HG03354 (cell line): ENCODE measurements around the gene HS1BP3.

Source experiments
- ATAC-seq: cut with Tn5 transposase; IDR thresholded peaks from one replicate; pipeline ENCODE4 v1.9.1; 2021; ENCODE audit warnings: mild to moderate bottlenecking; ENCODE audit not compliant: unreplicated experiment, poor library complexity, severe bottlenecking

HS1BP3 gene

GRCh38 chr2:20594048-20594750 lies 56.7 kb downstream of the HS1BP3 start:
- no peak for ATAC-seq

- no peak for ATAC-seq
These were observed 57.5 kb downstream of the HS1BP3 start for GRCh38 chr2:20593072-20594034.

DNA sequence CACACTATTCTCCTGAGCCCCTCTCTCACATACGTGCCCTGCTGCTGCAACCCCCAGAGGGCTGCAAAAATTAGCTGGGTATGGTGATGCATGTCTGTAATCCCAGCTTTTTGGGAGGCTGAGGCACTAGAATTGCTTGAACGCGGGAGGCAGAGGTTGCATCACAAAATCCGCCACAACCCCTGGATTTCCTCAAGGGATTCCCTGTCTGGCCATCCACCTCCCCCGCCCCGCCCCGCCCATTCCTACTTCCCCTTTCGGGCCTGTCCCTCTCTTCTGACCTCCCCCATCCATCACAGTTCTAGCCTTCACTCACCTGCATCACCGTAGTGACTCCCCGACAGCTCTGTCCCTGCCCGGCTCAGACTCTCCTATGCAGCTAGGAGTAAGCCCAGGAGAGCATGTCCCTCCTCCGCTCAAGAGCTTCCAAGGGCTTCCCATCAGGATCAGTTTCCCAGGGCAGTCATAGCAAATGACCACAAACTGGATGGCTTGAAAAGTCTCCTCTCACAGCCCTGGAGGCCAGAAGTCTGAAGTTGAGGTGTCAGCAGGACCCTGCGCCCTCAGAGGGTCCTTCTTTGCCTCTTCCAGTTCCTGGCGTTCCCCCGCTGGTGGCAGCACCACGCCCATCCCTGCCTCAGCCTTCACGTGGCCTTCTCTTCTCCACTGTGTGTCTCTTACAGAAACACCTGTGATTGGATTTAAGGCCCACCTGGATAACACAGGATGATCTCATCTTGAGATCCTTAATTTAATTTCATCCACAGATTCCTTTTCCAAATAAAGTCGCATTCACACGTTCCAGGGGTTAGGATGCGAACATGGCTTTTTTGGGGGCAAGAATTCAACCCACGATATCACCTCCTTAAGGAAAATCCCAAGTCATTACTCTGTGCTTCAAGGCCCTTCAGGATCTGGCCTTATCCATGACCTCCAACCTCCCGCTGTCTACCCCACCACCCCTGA lies 58.5 kb downstream of the HS1BP3 start:
- ATAC-seq, result no peak

GRCh38 chr2:20590704-20591515 lies 60.0 kb downstream of the HS1BP3 start:
- no peak for ATAC-seq

DNA sequence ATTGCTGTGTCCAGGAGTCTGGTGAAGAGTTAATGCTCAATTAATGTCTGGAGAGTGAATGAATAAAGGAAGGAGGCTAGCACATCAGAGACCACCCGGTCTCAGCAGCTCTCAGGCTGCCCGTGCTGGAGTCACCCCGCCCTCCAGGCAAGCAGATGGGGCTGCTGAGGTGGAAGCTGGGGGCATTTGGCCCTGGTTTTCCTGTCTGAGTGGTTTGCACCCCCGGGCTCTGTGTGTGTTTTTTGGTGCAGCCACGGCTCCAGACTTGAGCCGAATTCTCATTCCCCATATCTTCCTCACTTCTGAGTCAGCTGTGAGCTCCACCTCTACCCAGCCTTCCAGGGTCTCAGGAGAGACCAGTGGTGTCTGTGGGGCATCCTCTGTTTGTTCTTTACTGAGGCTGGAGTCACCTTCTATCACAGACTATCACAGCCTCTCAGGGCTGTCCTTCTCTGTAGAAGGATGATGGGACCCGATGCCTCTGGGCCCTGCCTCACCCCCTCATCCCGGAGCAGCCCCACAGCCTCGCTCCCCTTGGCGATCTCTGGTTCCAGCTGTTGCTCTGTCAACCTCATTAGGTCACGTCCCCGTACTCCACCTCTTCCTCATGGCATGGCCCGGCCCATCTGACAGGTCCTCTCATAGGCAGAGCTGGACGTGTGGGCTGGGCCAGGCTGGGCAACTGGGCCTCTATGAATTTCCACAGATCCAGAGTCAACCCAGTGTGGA lies 60.8 kb downstream of the HS1BP3 start:
- ATAC-seq, result no peak

DNA sequence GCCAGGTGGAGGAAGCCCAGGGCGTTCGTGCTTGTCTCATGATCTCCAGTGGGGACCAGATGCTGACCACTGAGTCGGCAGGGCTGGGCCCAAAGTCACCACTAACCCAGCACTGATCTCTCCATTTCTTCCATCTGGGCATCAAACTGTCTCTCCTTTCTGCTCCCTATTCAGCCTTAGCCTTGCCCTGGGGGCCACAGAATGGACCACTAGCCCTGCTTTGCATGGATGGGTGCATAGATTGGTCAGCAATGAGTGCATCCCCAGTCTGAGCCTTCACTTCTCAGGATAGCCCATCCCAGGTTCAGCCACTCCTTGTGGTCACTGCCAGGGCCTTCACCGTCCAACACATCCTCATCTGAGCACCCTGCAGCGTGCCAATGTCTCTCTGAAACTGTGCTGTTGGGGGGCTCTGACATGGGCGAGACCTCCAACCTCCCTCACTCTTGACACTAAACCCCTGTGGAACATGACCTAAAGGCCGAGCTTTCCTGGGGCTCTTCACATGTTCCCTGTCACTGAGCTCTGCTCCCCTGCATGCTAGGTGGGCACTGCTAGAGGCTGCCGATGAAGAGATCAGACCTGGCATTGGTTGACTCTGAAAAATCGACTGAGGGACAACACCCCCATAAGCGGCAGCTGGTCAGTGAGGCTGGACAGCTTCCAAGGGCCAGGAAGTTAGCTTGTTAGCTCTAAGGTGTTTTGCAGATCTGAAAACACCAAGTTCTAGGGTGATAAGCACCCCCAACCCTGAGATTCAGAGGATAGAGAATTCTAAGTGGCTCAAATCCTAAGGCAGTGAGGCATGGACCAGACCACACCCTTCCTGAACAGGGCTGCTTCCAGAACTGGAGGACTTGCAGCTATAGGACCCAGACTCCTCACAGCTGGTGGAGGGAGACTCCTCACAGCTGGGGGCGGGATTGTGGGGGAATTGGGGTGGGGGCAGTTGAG lies 61.7 kb downstream of the HS1BP3 start:
- no peak for ATAC-seq

- no peak for ATAC-seq
These were observed 64.9 kb downstream of the HS1BP3 start for GRCh38 chr2:20585710-20586594.

DNA sequence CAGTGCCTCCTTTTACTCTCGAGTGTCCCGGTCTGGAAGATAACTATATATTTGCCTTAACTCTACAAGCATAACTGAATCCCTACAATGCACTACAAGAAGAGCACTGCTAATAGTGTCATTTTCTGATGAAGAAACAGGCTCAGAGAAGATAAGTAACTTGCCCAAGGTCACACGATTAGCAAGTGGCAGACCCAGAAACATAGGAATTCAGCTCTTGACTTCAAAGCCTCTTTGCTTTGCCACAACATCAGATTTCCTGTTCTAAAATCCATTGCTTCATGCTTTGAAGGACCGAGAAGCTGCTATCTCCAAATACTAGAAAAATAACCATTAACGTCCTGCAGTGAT lies 65.6 kb downstream of the HS1BP3 start:
- ATAC-seq, result no peak

DNA sequence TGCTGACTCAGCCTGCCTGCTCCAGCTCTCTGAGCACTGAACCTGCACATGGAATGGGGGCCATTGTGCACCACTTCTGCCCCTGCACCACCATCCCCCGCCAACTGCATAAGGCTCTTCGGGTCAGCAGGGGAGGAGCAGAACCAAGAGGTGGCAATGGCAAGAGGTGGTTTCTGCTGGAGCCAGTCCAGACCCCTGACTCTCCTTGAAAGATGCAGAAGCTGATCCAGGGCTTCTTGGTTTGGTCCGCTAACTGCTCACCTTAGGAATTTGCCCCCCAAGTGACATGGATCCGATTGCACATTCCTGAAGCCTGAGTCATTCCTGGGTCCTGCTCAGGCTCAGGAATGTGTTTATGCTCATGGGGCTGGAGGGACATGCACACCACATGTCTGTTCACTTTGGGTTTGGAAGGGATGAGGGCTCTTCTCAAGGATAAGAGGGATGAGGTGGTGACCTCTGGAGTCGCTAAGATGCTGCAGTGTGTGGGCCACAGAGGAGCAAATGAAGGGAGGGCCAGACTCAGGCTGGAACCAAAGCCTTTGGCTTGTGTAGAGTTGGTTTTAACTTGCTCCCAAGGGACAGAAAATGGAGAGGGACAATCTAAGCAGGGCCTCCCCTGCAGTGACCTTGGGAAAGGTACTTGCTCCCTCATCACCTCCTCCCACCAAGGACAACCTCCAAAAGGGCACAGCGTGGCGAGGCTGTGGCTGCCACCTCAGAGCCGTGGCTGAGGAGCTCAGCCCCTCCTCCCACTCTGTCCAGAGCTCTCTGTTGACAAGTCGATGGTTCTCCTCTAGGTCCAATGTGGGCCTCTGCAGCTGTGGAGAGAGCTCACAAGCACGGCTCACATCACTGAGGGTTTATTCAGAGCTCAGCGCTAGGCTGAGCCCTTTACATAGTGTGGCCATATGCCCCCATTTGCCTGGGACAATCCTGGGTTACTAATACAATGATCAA lies 66.2 kb downstream of the HS1BP3 start:
- no peak for ATAC-seq

DNA sequence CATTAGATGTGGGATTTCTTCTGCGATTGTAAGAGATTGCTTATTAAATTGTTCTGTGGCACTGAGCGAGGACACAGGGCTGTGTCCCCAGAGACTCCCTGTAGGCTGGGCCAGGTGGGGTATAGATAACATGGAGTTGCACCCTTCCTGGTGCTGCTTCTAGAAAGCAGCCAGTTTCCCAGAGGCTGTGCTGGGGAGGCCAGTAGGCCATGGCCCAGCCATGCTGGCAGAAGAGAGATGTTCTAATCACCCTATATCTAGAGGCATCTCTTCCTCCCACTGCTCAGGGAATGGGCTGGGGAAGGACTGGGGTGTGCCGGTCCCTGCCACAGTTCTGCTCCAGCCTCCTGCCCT lies 66.9 kb downstream of the HS1BP3 start:
- ATAC-seq, result no peak

GRCh38 chr2:20583425-20583881 lies 67.4 kb downstream of the HS1BP3 start:
- no peak for ATAC-seq

GRCh38 chr2:20582600-20583221 lies 68.2 kb downstream of the HS1BP3 start:
- ATAC-seq, result no peak

- ATAC-seq, result no peak
These were observed 70.0 kb downstream of the HS1BP3 start for GRCh38 chr2:20580690-20581437.

DNA sequence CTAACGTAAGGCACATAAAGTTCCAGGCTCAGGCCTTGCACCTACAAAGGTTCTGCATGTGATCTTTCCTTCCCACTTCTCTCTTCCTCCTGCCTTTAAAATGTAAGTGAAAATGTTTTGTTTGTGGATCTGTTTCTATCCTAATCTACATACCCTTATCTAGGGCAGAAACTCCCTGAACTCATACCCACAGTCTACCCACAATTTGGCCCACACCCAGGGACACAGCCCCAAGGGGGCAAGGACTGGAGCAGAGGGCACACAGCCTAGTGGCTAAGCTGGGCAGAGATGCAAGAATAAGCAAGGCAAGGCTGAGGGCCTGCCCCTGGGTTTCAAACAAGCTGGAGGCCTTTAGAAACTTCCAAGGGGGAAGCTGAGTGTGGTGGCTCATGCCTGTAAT lies 71.0 kb downstream of the HS1BP3 start:
- no peak for ATAC-seq
